Daoy (cell line): ENCODE measurements around the gene RELT. TPM values are rescaled to one million over a fixed set of nuclear protein-coding genes. Genes with fewer than 3 reads are reported as not detected.
"Not testable (repeated sequence)": the region's sequence is repeated elsewhere in the genome, so short reads cannot be mapped to it uniquely, and the experiment has no call there.

Experiments
- DNase-seq: peaks from one replicate; pipeline ENCODE4 v3.0.0-alpha.2; 2015; ENCODE audit warnings: low read depth
- total RNA-seq: library from RNA; depleted of rRNA; stranded (reverse); fragments of >200 nt; shearing (Covaris generic); gene quantifications from 2 replicates; pipeline ENCODE4 v1.2.3, GENCODE V29; 2014; rRNA removed

Gene RELT
- total RNA-seq, 1 experiment from 2014 or later = 11.2 TPM

GRCh38 chr11:73429121-73429750 lies 53.0 kb downstream of the RELT start:
- no peak for DNase-seq

- DNase-seq = no peak
Observed at GRCh38 chr11:73430326-73430725, 54.1 kb downstream of the RELT start.

- no peak for DNase-seq
Observed at GRCh38 chr11:73431396-73431795, 55.2 kb downstream of the RELT start.

- DNase-seq = not testable (repeated sequence)
Observed at GRCh38 chr11:73436859-73437258, 60.7 kb downstream of the RELT start.

DNA sequence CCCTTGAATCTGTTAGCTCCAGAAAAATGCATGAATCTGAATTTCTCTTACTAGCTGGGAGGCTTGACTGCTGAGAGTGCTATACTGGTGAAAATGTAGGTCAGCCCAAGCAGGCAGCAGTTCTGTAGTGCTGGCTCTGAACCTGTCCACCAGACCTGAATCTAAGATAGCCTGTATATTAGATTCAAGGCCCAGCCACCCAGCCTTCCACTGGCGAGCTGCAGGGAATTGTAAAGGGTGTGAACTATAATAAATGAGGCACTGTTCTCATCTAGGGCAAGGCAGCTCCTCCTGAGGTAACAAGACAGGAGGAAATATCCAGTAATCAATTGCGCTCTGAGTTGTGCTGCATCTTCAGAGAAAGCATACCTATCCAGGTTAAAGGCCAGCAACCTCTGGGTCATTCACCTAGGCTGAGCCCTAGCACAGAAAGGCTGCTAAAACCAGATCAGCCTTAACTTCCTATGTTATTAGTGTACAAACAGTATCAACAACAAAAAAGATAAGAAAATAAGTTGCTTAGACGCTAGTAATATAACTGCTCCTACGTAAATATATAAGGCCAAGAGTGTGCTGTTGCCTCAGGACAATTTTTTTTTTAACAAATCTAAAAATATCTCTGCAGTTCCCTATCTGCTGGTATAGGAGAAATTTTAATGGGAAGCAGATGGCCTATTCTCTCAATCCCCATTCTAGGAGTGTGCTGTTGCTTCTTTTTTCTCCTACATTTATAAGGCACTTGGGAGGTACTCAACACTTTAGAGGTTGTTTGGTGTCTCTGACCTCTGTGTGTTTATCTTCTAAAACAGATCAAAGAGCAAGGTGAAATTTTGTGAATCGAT lies 63.0 kb downstream of the RELT start:
- no peak for DNase-seq

- DNase-seq = no peak
Observed at GRCh38 chr11:73445980-73446379, 69.8 kb downstream of the RELT start.

DNA sequence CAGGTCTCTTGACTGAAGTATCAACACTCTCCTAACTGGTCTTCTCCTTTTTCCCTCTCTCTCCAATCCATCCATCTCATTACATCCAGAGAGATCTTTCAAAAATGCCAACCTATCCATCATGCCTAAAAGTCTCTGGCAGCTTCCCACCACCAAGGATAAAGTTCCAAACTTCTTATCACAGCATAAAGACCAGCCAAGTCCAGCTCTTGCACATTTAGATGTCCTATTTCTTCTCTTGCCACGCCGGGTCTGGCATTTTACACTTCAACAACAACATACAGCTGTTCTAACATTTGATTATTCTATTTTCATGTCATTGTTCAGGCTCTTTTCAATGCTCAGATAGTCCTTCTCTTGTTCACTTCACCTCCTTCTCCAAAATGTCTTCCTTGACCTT lies 70.6 kb downstream of the RELT start:
- DNase-seq = no peak

Other genes starting within 250 kb of the RELT start
- 4.8 and 7.2 TPM in 2 replicates for gene FCHSD2, start 234.1 kb upstream of the RELT start, total RNA-seq
- 0.74 TPM in 1 of 2 replicates, not detected in the other for gene P2RY2, start 158.1 kb upstream of the RELT start, total RNA-seq
- 0.80 TPM in 1 of 2 replicates, not detected in the other for gene P2RY6, start 104.1 kb upstream of the RELT start, total RNA-seq
- 4.7 and 6.0 TPM in 2 replicates for gene ARHGEF17, start 68.1 kb upstream of the RELT start, total RNA-seq
- gene FAM168A, start 221.7 kb downstream of the RELT start, total RNA-seq = 8.9 and 11.6 TPM in 2 replicates